RKO (cell line): ENCODE results near the gene RPRML.
A peak's percentile ranks its signal among the peaks of the same experiment; 100 is the strongest.
"Not testable (repeated sequence)": the region's sequence is repeated elsewhere in the genome, so short reads cannot be mapped to it uniquely, and the experiment has no call there.

Source experiments
- DNase-seq: peaks from one replicate; pipeline ENCODE4 v3.0.0-alpha.2; 2016; ENCODE audit warnings: low spot score

Gene RPRML

DNA sequence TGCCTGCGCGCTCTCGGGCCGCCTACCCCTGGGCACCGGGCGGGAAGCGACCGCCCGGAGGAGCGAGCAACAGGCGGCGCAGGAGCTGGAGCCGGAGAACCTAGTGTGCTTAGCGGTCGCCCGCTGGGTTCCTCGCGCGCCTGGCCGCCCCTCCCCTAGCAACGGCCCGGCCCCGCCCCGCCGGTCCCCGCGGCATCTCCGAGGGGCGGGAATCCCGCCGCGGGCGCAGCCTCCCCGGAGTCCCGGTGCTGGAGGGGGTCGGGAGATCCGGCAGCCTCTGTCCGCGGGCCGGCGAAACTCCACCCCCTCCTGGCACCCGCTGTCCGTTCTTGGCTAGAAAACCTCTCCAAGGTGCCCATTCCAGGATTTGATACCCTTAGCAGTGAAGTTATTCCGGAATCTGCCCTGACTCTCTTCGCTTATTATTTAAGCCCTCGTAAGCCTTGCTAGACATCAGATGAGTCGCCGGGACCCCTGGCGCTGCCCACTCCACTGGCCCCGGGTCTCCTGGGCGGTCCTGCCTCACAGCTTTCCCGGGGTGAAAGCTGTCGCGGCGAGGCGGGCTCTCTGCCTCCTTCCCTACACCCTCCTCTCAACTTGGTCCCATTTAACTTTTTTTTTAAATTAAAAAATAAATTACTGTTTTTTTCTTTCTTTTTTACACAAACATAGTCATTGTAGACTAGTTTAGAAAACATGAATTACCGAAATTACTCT lies at the start of gene RPRML:
Gene RPRML (minus strand): TSS at position 107 of the 717 bp plus-strand sequence. CDS start 246 bp downstream, outside the sequence.
- no peak for DNase-seq

DNA sequence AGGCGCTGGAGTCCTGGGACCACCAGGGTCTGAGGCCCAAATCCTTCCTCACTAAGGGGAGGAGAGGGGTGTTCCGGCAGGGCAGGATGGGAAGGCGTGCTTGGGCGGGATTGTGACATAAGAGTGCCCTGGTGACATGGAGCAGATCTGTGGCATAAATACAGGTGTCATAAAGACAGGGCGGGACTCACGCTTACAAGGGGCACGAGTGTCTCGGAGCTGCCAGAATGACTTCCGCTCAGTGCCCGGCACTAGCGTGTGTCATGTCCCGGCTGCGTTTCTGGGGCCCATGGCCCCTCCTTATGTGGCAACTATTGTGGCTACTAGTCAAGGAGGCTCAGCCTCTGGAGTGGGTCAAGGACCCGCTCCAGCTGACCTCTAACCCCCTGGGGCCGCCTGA lies 37.9 kb upstream of the RPRML start:
- not testable (repeated sequence) for DNase-seq

GRCh38 chr17:47013341-47013740 lies 34.3 kb upstream of the RPRML start:
- no peak for DNase-seq

DNA sequence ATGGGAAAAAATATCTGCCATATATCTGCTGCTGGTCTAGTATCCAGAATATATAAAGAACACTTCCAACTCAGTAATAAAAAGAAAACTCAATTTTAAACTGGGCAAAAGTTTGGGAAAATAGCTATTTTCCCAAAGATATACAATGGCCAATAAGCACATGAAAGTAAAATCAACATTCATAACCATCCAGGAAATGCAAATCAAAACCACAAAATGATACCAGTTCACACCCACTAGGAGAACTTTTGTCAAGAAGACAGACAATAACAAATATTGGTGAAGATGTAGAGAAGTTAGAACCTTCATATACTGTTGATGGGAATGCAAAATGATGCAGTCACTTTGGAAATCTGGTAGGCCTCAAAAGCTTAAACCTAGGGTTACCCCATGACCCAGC lies 33.4 kb upstream of the RPRML start:
- DNase-seq: no peak

DNA sequence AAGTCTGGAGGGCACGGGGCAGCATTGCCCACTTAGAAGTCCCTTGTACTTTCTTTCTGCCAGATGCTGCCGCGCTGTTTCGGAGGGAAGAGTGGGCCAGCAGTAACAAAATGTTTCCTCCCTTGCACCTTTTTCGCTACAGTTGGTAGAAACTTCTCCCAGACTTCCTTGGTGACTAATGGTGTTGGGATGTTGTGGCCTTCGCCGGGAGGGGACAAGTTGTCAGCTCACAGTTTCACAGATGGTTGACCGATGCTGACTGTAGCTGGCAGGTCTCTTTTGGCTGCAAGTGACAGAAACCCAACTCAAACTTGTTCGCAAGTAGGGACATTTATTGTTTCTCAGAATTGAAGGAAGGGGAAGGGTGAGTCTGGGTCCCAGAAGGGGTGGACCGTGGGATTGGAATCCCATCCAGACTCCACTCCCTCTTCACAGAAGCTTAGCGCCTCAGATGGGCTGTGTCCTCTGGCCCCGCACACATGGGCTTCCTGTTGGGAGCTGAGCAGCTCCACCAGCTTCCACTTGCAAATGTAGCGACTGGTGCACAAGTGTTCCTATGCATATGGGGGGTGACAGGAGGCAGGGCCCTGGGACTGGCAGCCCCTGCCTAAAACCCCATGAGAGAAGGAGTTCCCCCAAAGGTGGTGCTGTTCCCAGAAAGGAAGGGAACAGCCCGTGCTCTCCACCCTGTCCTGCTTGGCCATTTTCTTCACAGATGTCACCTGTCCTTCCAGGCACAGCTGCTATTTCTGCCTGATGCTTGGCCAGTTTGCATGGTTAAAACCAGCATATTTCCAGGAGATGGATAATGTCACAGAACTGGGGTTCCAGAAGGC lies 30.9 kb upstream of the RPRML start:
- no peak for DNase-seq

DNA sequence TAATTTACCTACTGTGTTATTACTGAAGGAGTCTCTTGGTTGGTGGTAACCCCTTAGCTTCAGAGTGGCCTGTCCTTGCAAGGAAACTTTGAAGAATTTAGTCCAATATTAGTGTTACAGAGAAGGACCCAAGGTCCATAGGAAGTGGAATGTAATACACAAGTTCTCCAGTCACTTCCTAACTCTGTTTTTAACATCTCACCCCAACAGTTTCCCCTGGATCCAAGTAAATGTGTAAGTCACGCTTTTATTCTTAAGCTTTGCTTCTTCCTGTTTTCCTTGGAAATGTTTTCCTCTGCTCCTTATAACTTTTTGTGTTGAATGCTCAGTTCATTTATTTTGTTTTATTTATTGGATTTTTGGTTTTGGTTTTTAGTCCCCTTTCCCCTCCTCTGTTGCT lies 25.9 kb upstream of the RPRML start:
- DNase-seq: no peak

GRCh38 chr17:47003864-47004263 lies 24.8 kb upstream of the RPRML start:
- not testable (repeated sequence) for DNase-seq

GRCh38 chr17:46995841-46996571 lies 17.0 kb upstream of the RPRML start:
- DNase-seq: no peak

DNA sequence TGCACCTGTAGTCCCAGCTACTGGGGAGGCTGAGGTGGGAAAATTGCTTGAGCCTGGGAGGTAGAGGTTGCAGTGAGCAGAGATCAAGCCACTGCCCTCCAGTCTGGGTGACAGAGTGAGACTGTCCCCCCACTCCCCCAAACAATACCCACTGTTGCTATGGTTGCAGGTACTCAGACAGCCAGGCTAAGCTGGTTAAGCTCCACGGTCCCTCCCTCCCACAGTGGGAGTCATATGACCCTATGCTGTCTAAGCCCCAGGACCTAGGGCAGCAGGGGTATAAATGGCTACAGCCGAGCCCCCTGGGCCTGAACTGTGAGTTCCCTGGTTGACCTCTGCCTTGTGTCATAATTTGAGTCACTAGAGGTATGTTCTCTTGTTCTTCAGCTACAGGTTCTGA lies 15.9 kb upstream of the RPRML start:
- DNase-seq: no peak

- no peak for DNase-seq
Measured at GRCh38 chr17:46991617-46992016, 12.6 kb upstream of the RPRML start.

GRCh38 chr17:46989637-46990431 lies 10.8 kb upstream of the RPRML start:
- DNase-seq: no peak

DNA sequence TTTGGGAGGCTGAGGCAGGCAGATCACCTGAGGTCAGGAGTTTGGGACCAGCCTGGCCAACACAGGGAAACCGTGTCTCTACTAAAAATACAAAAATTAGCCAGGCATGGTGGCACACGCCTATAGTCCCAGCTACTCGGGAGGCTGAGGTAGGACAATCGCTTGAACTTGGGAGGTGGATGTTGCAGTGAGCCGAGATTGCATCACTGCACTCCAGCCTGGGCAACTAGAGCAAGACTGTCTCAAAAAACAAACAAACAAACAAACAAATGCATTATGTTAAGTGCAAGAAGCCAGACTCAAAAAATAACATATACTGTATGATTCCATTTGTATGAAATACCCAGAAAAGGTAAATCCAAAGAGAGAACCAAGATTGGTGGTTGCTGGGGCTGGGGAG lies 8.9 kb upstream of the RPRML start:
- DNase-seq: not testable (repeated sequence)

DNA sequence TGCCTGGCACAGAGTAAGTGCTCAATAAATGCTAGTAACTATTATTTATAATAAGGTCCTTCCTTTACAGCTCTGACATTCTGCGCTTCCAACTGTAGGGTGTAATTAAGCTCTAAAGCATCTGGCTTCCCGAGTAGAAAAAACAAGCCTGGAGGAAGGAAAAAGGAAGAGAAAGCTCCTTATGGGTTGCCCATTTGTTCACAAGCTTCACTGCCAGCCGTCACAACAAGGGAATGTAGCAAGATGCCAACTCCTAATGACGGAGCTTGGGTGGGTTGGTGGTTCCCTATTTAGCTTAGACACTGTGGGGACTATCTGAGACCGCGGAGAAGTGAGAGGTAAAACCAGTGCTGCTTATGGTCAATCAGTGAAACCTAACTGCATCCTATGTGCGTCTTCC lies 7.3 kb upstream of the RPRML start:
- no peak for DNase-seq

DNA sequence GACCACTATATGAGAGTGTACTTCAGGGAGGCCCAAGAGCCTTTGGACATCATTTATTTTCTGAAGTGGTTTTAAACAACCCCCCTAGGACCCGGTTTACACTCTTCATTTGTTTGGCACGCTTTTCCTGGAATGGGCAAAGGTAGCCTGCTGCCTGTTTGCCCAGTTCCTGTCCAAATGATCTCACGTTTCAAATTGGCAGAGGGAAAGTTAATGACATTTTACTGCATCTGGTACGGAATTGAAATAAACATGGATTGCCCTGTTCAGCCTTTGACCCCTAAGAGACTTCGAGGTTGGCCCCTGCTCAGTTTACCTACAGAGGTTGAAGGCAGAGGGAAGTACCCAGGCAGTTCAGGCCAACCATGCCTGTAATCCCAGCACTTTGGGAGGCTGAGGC lies 5.8 kb upstream of the RPRML start:
- no peak for DNase-seq

GRCh38 chr17:46984341-46984740 lies 5.3 kb upstream of the RPRML start:
- no peak for DNase-seq

GRCh38 chr17:46983782-46984181 lies 4.7 kb upstream of the RPRML start:
- no peak for DNase-seq

DNA sequence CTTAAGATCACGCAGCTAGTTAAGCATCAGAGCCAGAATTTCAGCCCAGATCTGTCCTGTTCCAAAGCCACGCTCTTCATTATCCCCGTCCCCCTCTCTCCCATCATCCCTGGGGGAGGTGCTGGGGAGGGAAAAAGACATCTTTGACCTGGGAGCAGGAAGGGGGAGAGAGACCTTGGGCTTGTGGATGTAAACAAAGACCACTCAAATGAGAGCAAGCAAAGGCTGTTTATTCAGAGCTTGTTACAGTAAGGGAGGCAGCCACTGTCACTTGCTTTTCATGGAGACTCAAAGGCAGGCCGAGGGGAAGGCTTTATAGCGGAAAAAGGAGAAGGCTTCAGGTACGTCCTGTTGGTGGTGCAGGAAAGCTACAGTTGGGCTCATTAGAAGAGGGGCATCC lies 3.5 kb upstream of the RPRML start:
- no peak for DNase-seq

DNA sequence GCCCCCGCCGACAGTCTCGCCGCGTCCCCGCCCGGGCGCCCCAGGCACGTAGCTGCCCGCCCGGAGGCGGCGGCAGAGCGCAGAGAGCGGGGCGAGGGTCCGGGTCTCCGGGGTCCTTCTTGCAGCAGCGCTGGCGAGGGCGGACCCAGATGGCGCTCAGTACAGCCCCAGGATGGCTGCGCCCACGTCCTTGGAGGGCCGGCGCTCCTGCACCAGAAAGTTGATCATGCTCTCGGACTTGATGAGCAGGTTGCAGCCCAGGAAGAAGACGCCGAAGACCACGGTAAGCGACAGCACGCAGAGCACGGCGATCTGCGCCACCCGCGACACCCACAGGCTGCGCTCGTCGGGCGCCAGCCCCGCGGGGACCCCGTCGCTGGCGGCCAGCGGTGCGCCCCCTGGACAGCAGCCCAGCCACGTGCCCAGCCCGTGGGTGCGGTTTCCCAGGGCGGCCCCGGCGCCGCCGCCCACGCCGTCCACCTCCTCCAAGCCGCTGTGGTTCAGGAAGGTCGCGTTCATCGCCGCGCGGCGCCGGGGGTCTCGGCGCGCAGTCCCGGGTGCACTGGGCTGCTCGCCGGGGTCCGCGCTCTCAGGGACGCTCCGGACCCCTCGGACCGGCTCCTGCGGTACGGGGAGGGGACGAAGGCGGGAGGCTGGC lies 435 bp downstream of the RPRML start:
- no peak for DNase-seq

GRCh38 chr17:46977750-46978488 lies 1.1 kb downstream of the RPRML start:
- DNase-seq: no peak

GRCh38 chr17:46977348-46977747 lies 1.7 kb downstream of the RPRML start:
- DNase-seq: peak; percentile 12
